GM19467 (cell line): ENCODE measurements around the gene CERK.
"Not testable (repeated sequence)": the region's sequence is repeated elsewhere in the genome, so short reads cannot be mapped to it uniquely, and the experiment has no call there.

Experiments
- ATAC-seq: cut with Tn5 transposase; IDR thresholded peaks from one replicate; pipeline ENCODE4 v1.9.1; 2021; ENCODE audit warnings: mild to moderate bottlenecking, moderate library complexity; ENCODE audit not compliant: unreplicated experiment

CERK gene, protein sequence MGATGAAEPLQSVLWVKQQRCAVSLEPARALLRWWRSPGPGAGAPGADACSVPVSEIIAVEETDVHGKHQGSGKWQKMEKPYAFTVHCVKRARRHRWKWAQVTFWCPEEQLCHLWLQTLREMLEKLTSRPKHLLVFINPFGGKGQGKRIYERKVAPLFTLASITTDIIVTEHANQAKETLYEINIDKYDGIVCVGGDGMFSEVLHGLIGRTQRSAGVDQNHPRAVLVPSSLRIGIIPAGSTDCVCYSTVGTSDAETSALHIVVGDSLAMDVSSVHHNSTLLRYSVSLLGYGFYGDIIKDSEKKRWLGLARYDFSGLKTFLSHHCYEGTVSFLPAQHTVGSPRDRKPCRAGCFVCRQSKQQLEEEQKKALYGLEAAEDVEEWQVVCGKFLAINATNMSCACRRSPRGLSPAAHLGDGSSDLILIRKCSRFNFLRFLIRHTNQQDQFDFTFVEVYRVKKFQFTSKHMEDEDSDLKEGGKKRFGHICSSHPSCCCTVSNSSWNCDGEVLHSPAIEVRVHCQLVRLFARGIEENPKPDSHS

DNA sequence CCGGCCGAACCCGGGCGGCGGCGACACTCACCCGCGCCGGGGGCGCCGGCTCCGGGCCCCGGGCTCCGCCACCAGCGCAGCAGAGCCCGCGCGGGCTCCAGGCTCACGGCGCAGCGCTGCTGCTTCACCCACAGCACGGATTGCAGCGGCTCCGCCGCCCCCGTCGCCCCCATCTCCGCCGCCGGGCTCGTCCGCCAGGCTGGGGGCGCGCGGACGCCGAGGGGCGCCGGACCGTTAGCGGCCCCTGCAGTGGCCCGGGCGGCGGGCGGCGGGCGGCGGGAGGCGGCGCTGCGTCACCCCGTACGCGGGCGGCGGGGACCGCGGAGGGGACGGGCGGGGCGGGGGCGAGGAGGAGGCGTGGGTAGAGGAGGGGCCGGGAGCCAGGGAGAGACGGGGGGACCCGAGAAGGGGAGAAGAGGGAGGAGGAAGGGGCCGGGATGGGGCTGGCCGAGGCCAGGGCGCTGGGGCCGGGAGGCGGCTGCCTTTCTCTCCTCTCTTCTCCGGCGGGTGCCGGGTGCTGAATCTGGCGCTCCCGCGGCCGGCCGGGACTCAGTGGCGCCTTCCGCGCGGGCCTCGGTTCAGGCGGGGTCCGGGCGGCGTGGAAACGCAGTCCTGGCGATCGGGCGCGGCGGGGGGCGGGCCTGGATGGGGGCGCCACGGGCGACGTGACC lies at the start of gene CERK:
Gene CERK (minus strand): TSS at position 277 of the 671 bp plus-strand sequence. CDS start 104 bp downstream, at position 173.
- no peak for ATAC-seq

DNA sequence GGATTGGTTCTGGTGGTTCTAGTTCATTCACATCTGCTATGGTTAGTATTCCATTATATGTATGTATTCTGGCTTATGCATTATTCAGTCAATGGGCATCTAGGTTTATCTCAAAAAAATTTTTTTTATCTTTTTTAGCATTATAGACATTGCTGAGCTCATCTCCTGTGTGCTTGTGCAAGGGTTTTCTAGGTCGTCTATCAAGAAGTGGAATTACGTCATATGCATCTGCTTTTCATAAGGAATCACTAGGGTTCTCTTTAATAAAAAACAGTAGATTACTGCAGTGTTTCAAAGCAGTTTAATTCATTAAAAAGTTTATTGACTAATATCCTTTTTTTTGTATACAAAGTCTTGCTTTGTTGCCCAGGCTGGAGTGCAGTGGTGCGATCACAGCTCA lies 45.7 kb upstream of the CERK start:
- ATAC-seq, result no peak

DNA sequence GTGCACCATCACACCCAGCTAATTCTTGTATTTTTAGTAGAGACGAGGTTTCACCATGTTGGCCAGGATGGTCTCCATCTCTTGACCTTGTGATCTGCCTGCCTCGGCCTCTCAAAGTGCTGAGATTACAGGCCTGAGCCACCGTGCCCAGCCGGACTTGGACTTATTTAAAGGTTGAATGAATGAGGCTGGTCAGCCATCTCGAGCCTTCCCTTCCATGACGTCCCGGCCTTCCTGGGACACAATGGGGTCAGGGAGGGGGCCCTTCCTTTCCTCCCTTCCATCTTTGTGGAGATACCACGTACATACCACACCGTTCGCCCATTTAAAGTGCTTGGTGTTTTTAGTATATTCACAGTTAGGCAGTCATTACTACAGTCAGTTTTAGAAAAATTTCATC lies 44.1 kb upstream of the CERK start:
- ATAC-seq, result not testable (repeated sequence)

DNA sequence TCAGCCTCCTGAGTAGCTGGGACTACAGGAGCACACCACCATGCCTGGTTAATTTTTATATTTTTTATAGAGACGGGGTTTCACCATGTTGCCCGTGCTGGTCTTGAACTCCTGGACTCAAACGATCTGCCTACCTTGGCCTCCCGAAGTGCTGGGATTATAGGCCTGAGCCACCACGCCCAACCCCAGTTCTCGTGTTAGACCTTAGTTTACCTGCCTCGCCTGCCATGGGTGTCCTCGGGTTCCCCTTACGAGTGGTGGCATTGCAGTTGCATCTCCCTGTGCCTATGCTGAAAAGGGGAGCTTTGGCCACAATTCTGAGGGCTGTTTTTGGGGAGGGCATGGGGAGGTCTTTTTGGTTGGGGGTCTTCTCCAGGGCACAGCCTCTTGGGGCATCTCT lies 43.2 kb upstream of the CERK start:
- ATAC-seq, result no peak

DNA sequence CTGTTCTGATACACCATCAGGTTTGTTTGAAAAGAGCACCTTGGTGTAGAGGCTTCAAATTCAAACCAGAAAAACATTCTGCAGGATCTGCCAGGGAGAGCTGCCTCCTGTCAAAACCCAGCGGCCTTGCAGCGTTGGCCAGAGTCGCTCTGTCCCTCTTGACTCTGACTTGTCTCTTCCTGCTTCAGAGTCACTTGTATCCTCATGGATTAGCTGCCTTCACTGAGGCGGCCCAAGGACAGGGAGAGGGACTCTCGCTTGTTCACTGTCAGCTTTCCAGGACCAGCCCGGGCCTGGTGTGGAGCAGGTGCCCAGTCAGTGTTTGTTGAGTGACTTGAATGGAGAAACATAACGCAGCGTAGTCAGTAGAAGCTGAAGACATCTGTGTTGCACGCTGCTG lies 42.4 kb upstream of the CERK start:
- ATAC-seq, result no peak

DNA sequence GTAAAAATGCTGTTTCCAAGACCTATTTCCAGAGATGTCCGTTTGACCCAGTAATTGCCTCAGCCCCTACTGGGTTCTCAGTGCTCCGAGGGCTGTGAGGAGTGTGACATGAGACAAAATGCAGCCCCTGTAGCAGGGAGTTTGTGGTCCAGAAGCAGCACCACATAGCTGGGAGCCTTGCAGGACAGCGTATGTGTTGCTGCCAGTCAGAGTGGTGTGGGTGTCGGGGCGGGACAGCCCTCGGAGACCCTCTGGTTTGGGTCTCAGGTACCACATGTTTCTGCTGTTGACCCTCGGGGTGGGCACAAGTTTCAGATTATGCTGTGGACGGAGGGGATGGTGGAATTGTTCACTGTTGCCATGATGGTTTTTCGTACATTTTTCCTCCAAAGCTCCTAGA lies 41.6 kb upstream of the CERK start:
- ATAC-seq, result no peak

DNA sequence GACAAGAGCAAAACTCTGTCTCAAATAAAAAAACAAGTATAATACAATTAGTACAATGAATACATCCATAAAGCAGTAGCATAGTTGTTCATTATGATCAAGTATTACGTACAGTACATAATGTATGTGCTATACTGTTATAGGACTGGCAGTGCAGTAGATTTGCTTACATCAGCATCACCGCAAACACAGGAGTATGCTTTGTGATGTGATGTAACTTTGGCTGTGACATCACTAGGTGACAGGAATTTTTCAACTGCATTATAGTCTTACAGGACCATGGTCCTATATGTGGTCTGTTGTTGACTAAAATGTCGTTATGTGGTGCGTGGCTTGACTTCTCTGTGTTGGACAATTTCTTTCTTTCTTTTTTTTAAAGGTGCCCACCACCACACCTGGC lies 41.0 kb upstream of the CERK start:
- no peak for ATAC-seq

DNA sequence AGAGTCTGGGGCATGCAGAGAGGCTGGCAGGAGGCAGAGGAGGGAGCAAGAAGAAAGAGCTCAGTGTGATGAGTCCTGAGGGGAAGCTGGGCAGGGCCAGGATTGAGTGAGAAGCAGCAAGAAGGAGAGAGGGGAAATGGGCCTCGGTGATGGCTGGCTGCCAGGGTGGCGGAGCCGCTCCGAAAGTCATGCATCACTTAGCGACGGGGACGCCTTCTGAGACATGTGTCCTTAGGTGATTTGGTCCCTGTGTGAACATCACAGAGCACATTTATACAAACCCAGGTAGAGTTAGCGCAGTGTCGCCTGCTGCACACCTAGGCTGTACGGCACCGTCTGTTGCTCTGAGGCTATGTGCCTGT lies 39.5 kb upstream of the CERK start:
- ATAC-seq, result no peak

DNA sequence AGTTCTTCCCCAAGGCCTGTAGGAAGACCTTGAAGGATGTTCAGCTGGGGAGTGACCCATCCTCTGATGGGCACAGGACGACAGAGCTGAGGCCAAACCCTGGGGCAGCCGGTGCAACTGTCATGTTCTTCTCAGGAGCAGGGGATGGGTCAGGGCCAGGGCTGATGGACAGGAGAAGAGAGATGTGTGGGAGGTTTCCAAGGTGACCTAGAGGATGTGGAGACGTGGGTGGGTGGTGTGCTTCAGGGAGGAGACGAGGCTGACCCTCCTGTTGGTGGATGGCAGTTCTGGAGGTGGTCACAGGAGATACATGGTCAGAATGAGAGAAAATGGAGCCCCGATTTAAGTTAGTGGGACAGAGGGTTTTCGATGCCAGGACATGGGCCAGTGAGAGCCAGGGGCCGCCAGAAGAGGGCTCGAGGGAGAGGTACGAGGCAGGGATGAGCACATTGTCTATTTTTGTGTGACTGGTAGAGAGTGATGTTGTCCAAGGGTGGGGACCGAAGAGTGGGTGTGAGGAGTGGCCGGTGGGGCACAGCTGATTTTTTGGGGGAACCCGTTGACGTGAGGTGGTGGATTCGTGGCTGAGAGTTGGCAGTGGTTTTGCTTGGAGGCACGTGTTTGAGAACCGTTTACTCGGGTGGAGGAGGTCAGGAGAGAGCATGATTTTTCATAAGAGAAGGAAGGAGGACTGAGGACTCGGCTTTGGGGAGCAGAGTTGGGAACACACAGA lies 39.0 kb upstream of the CERK start:
- no peak for ATAC-seq

DNA sequence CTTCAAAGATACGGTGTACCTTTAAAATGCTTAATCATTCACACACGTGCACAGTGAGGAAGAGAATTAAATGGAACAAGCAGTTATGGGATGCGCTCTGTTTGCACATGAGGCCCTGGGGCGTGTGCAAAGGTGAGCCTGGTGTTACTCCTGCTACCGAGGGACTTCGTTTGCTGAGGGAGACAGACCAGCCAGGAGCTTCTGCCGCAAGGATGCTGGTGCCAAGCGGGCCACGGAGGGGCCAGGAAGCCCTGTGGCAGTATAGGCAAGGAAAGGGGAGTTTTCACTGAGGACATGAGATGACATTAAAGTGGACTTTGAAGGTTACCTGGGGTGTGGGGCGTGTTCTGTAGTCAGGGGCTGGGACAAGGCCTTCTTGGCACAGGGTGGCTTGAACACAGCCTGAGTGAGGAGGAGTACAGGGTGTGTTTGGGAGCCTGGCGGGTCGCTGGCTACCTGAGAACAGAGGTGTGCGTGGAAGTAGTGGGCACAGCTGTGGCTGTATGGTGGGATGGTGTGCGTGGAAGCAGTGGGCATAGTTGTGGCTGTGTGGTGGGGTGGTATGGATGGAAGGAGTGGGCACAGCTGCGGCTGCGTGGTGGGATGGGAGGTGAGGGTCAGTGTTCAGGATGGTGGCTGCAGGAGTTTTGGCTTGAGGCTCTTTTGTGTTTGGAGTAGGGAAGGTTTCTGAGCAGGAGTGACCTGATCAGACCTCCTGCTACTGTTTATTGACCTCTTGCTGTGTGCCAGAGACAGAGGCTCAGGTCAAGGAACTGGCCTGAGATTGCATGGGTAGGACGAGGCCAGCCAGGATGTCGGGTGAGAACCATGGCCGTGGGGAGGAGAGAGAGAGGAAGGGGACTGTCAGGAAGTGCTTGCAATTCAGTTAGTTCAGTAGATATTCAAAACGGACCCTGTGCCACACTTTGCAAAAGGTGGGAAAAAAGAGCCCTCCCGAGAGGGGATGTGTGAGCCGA lies 38.1 kb upstream of the CERK start:
- ATAC-seq, result no peak

DNA sequence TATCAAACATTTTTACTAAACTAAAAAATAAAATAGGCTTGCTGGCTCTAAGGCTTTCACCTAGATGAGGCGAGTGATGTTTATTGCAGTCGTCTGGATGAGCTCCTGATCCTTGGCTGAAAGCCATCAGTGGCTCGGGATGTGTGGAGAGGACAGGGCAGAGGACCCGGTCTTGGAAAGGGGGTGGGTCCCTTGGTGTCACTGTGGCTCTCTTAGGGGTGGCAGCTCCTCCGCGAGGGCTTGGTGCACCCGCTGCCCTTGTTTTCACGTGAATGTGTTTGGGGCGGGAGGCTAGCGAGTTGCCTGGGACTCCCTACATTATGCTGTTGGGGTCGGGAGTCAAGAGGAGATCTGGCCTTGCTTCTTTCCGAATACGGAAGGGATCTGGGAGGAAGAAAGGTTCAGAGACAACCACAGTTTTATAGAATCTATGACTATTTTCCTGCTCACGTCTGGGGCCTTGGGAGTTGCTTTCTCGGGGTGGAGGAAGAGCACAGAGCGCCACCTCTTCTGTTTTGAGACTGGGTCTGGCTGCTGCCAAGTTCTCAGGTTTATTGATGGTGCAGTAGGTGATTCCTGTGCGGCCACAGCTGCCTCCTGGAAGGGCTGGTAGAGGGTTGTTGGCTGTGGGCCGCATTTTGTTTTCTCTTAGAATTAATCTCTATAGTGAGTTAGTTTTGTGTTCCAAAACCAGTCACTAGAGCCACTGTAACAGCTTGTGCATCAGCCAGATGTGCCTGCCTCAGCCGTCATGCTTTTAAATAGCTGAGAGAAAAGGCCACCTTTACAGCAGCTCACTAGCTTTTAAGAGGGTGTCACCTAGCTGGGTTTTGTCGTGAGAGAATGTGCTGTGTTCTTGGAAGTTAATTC lies 37.2 kb upstream of the CERK start:
- ATAC-seq, result no peak

DNA sequence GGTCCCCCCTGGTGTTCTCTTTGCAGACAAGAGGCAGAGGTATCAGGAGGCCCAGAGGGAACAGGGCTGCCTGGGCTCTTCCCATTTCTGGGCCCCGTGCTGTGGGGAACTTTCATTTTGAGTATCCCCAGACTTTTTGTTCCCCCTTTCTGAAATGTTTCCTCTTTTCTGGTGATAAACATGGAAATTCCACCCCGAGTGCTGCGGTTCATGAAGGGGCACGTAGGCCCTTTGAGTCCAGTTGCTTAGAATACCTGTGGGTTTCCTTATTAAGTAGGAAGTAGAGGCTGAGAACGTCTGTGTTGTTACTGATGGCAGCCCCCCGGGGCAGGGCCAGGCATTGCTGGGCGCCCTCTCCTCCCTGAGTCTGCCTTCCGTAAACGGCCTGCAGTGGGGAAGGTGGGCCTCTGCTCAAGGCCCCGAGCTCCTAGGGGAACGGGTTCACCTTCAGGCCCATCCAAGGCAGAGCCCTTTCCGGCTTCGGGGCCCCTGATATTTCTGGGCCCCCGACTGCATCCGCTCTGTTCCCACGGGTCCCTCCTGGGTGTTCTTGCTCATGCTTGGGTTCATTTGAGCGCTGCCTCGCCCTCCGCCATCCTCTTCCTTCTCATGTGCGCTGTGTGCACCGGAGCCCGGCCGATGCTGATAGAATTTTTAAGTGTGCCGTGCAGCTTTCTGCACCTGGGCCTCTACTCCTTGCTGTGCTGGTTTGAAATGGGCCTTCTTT lies 36.4 kb upstream of the CERK start:
- no peak for ATAC-seq

DNA sequence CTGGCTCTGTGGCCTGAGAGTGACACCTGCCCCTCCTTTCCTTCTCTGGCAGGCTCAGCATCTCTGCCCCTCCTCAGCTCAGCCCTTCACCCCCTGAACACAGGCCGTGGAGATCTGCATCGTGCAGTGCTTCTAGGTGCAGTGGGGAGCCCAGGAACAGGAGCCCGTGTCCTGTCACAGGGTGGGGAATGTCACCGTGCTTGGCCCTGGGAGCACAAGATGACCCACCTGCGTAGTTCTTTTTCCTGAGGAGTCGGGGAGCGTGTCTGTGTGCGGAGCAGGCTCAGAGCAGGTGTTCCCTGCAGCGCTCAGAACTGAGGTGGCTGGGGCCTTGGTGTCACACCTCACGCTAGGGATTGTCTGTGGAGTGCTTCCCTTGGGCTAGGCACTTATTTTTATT lies 35.0 kb upstream of the CERK start:
- no peak for ATAC-seq

DNA sequence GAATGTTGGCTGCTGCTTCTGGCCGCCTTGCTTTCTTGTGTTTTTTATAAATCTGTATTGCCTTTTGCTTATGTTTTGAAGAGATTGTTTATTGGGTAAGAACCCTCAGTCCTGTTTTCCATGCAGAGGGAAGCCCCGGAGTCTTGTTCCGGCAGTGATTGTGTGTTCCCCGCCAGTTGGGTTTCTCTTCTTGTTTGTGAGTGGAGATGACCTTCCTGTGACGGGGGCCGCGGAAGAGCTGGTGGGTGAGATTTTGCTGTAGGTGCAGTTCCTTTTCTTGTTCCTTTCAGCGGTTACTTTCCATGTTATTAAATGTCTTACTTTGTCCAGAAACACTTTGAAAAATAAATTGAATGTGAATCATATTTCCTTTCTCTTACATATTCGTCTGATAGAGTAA lies 32.7 kb upstream of the CERK start:
- no peak for ATAC-seq

DNA sequence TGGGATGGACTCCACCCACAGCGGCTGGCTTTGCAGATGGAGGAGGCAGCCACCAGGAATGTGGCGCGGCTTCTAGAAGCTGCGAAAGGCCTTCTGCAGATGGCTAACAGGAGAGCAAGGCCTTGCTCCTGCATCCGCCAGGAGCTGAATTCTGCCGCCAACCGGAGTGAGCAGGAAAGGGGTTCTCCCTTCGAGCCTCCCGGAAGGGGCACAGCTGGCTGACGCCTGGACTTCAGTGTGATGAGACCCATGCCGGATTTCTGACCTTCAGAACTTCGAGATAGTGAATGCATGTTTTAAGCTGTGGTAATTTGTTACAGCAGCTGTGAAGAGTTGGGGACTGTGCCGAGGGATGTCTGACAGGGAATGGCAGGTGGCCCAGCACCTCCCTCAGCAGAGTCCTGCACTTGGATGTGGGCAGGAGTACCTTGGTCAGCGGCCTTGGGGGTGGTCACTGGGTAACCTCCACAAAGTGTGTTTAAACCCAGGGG lies 32.1 kb upstream of the CERK start:
- ATAC-seq, result no peak

DNA sequence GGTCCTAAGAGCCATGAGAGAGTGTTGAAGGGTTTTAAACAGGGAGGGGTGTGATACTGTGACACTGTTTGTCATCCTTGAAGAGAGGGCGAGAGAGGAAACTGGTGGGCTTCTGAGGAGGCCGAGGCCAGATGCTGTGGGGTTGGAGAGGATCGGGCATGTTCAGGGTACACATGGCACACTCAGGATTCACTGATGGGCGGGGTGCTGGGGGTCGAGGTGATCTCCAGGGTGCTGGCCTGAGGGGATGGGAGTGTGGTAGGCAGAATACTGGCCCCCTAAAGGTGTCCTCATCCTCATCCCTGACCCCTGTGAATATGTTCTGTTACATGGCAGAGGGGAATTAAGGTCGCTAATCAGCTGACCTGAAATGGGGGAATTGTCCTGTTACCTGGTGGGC lies 31.7 kb upstream of the CERK start:
- ATAC-seq, result no peak

DNA sequence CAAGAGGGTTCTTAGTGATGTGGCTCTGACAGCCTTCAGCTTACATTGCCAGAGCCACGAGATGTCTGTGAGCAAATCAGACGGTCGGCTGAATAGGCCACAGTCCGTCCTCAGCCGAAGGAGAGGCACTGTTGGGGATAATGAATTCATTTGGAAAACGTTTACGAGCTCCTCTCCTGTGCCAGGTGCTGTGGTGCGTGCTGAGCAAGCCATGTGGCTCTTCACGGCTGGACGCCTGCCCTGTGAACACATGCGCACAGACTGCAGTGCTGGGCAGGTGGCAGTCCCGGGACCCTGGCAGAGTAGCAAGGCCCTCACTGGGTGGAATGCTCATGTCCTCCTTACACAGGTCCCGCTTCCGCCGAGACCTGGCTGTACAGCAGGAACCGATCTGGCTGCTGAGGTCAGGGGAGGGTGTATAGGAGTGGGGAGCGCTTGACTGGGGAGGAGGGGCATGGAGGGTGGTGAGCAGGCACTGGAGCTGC lies 31.2 kb upstream of the CERK start:
- no peak for ATAC-seq

DNA sequence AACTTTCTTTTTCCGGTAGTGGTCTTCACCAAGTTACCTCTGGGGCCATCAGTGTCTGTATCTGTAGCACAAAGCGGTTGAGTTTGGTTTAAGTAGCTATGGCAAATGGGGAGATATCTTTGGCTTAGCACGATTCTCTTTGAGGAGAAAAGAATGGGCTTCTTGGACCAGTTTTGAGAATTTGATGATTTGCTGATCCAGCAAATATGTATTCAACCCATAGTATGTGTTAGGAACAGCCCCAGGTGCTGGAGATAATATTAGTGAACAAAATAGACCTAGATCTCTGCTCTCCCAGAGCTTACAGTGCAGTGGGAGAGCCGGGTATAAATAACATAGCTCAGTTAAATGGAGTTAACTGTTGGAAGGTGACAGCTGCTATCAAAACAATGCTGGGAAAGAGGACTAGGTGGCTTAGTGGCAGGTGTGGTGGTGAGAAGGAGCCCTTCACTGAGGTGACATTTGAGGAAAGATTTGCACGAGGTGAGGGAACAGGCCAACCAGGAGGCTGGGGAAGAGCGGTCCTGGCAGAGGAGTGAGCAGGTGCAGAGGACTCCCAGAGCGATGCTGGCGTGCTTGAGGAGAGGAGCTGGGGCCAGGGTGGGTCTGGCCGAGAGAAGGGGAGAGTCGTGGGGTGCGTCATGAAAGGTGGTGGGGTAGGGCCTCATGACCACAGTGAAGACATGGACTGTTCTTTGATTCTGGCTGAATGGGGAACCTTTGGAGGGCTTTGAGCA lies 29.4 kb upstream of the CERK start:
- no peak for ATAC-seq
